Measurements from ENCODE around the gene OR5H14. TPM values are rescaled to one million over a fixed set of nuclear protein-coding genes. Genes with fewer than 3 reads are reported as not detected.
"Not testable (repeated sequence)": the region's sequence is repeated elsewhere in the genome, so short reads cannot be mapped to it uniquely, and the experiment has no call there.

The OR5H14 gene
- total RNA-seq, 3 donors from 2014 or later: not detected

GRCh38 chr3:98172621-98173020 lies 25.3 kb downstream of the OR5H14 start:
- Histone ChIP-seq H3K4me1 (no peaks in the 10 kb centered on the region), H3K9me3 (no peaks in the 10 kb centered on the region), H3K4me3 (no peak overlapping the region), H3K27me3 (no peaks in the 10 kb centered on the region), H3K27ac (no peak overlapping the region), H3K36me3 (no peaks in the 10 kb centered on the region)
- intact Hi-C loops (cut with DNase I; ENCODE audit: low total_unique reads): no loop called here
- DNase-seq (ENCODE audit: low spot score in 2 of 2): no peak
- TF ChIP-seq POLR2A (IDR thresholded peaks at IDR 0.05) (no peak), POLR2AphosphoS5 (IDR thresholded peaks at IDR 0.05) (no peak), CTCF (IDR thresholded peaks at IDR 0.05) (no peak)

- DNase-seq (ENCODE audit: low spot score in 2 of 2): no peak
- no peaks in the 10 kb centered on the region for H3K9me3 ChIP-seq
- H3K4me3 ChIP-seq: no peak overlapping the region
- no peak for TF ChIP-seq POLR2A (IDR thresholded peaks at IDR 0.05)
- TF ChIP-seq POLR2AphosphoS5 (IDR thresholded peaks at IDR 0.05): no peak
- TF ChIP-seq CTCF (IDR thresholded peaks at IDR 0.05): no peak
- H3K4me1 ChIP-seq: no peaks in the 10 kb centered on the region
- intact Hi-C loops (cut with DNase I; ENCODE audit: low total_unique reads): no loop called here
- no peaks in the 10 kb centered on the region for H3K27me3 ChIP-seq
- H3K36me3 ChIP-seq: no peaks in the 10 kb centered on the region
- H3K27ac ChIP-seq: no peak overlapping the region
Measured at GRCh38 chr3:98180319-98180890, 33.1 kb downstream of the OR5H14 start.

DNA sequence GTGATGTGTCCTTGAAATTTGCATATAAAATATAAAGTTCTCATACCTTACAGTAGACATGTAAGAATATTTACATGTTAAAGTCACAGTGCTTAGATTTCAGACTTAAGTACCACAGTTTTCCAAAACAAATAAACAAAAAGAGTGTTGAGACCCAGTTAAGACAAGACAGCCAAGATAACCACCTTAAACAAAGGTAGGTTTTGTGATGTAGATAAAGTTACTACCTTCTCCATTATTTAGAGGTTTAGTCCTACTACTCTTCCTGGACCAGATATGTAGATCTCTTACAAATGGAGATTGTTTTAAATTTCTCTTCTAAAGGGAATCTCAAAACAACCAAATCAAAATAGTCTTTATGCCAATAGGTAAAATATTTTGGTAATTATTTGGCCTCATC lies 34.9 kb downstream of the OR5H14 start:
- Histone ChIP-seq H3K27me3 (no peaks in the 10 kb centered on the region), H3K4me1 (no peaks in the 10 kb centered on the region), H3K27ac (no peak overlapping the region), H3K36me3 (no peaks in the 10 kb centered on the region), H3K9me3 (no peaks in the 10 kb centered on the region), H3K4me3 (no peak overlapping the region)
- no peak for DNase-seq (ENCODE audit: low spot score in 2 of 2)
- intact Hi-C loops (cut with DNase I; ENCODE audit: low total_unique reads): no loop called here
- TF ChIP-seq POLR2A (IDR thresholded peaks at IDR 0.05) (no peak), POLR2AphosphoS5 (IDR thresholded peaks at IDR 0.05) (no peak), CTCF (IDR thresholded peaks at IDR 0.05) (no peak)

DNA sequence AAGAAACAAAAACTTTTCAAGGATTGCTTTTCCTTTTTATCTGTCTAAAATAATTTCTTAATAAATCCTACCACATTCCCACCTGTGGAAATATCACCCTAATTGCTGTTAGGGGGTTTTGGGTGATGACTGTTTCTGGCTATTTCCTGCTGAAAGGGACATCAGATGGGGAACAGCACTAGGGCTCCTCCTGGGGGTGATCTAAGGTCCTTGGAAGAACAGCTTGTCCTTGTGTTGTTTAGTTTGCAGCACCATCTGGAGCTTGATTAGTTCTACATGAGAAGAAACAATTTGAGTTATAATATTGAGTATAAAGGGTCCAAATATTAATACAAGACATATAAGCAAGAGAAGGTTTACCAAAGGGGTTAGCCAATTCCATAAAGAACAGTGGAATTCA lies 37.9 kb downstream of the OR5H14 start:
- no peaks in the 10 kb centered on the region for H3K36me3 ChIP-seq
- H3K4me3 ChIP-seq: no peak overlapping the region
- H3K4me1 ChIP-seq: no peaks in the 10 kb centered on the region
- H3K27me3 ChIP-seq: no peaks in the 10 kb centered on the region
- intact Hi-C loops (cut with DNase I; ENCODE audit: low total_unique reads): no loop called here
- no peak for DNase-seq (ENCODE audit: low spot score in 2 of 2)
- TF ChIP-seq POLR2AphosphoS5 (IDR thresholded peaks at IDR 0.05) (no peak), CTCF (IDR thresholded peaks at IDR 0.05) (no peak), POLR2A (IDR thresholded peaks at IDR 0.05) (no peak)
- H3K27ac ChIP-seq: no peak overlapping the region
- H3K9me3 ChIP-seq: no peaks in the 10 kb centered on the region

- intact Hi-C loops (cut with DNase I; ENCODE audit: low total_unique reads): no loop called here
- Histone ChIP-seq H3K36me3 (no peaks in the 10 kb centered on the region), H3K4me1 (no peaks in the 10 kb centered on the region), H3K4me3 (no peak overlapping the region), H3K27ac (no peak overlapping the region), H3K27me3 (no peaks in the 10 kb centered on the region), H3K9me3 (no peaks in the 10 kb centered on the region)
- no peak for TF ChIP-seq POLR2A (IDR thresholded peaks at IDR 0.05)
- no peak for TF ChIP-seq POLR2AphosphoS5 (IDR thresholded peaks at IDR 0.05)
- TF ChIP-seq CTCF (IDR thresholded peaks at IDR 0.05): no peak
- DNase-seq (ENCODE audit: low spot score in 2 of 2): no peak
Measured at GRCh38 chr3:98188545-98188944, 41.3 kb downstream of the OR5H14 start.

DNA sequence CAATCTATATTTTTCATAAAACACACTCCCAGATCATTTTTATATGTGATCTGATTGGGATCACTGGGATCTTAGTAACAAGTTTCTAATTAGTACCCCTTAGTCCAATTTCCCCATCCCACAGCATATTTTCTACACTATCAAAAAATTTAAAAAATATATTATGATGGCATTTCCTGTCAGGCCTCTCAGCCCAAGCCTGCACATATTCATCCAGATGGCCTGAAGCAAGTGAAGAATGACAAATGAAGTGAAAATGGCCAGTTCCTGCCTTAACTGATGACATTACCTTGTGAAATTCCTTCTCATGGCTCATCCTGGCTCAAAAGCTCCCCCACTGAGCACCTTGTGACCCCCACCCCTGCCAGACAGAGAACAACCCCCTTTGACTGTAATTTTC lies 43.6 kb downstream of the OR5H14 start:
- H3K4me1 ChIP-seq; H3K9me3 ChIP-seq; DNase-seq (ENCODE audit: low spot score in 2 of 2); H3K36me3 ChIP-seq; H3K27me3 ChIP-seq; intact Hi-C loops (cut with DNase I; ENCODE audit: low total_unique reads); H3K27ac ChIP-seq; H3K4me3 ChIP-seq: not testable (repeated sequence)

DNA sequence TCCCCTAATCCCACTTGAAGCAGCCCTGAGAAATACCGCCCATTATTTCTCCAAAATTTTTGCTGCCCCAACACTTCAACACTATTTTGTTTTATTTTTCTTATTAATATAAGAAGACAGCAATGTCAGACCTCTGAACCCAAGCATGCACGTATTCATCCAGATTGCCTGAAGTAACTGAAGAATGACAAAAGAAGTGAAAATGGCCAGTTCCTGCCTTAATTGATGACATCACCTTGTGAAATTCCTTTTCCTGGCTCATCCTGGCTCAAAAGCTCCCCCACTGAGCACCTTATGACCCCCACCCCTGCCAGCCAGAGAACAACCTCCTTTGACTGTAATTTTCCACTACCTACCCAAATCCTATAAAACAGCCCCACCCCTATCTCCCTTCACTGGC lies 49.0 kb downstream of the OR5H14 start:
- H3K9me3 ChIP-seq; H3K27ac ChIP-seq; H3K4me1 ChIP-seq; DNase-seq (ENCODE audit: low spot score in 2 of 2); intact Hi-C loops (cut with DNase I; ENCODE audit: low total_unique reads); H3K27me3 ChIP-seq; H3K4me3 ChIP-seq; H3K36me3 ChIP-seq: not testable (repeated sequence)

Data from breast epithelium (tissue), 4 donors.